IPS DF 6.9 (cell line): ENCODE measurements around the gene B3GAT1.

Experiments used
- DNase-seq: peaks from one replicate; pipeline ENCODE4 v3.0.0-alpha.2; 2013; ENCODE audit warnings: low read depth, low spot score
- H3K27ac ChIP-seq: one replicate; pipeline ENCODE4 v1.5.1; 2013; ENCODE audit warnings: low read length, control low read depth
- H3K27me3 ChIP-seq: 2 replicates; pipeline ENCODE4 v1.6.1; 2013; ENCODE audit warnings: mild to moderate bottlenecking, low read length; ENCODE audit not compliant: control insufficient read depth, insufficient read depth
- H3K36me3 ChIP-seq: 2 replicates; pipeline ENCODE4 v1.6.1; 2013; ENCODE audit warnings: low read length; ENCODE audit not compliant: control insufficient read depth, insufficient read depth
- H3K4me1 ChIP-seq: 2 replicates; pipeline ENCODE4 v1.6.1; 2013; ENCODE audit warnings: low read length; ENCODE audit not compliant: control insufficient read depth, insufficient read depth
- H3K4me3 ChIP-seq: 2 replicates; pipeline ENCODE4 v1.5.1; 2013; ENCODE audit warnings: mild to moderate bottlenecking, low read length
- H3K9me3 ChIP-seq: 2 replicates; pipeline ENCODE4 v1.6.1; 2013; ENCODE audit warnings: low read length, inconsistent platforms; ENCODE audit not compliant: control insufficient read depth, insufficient read depth
- WGBS: extraction: QIAGEN DNeasy Blood & Tissue Kit; methylation state at CpG from one replicate; pipeline ENCODE4 v1.1.7; 2013; ENCODE audit warnings: mixed read lengths, missing lambda C conversion rate; ENCODE audit not compliant: insufficient read length, insufficient coverage; 5-methylcytosine and 5-hydroxymethylcytosine counted together

B3GAT1 gene

GRCh38 chr11:134356656-134357544 lies 55.1 kb downstream of the B3GAT1 start:
- Histone ChIP-seq H3K4me1 (no peaks in the 10 kb centered on the region), H3K27me3 (no peaks in the 10 kb centered on the region), H3K27ac (no peak overlapping the region), H3K4me3 (no peak overlapping the region), H3K36me3 (peaks cover 3% of the 10 kb centered on the region; the same call in 1 of the 2 replicates), H3K9me3 (no peaks in the 10 kb centered on the region)
- DNase-seq, result no peak
- no CpG with 5 or more reads among the region's 21 CpGs for WGBS

DNA sequence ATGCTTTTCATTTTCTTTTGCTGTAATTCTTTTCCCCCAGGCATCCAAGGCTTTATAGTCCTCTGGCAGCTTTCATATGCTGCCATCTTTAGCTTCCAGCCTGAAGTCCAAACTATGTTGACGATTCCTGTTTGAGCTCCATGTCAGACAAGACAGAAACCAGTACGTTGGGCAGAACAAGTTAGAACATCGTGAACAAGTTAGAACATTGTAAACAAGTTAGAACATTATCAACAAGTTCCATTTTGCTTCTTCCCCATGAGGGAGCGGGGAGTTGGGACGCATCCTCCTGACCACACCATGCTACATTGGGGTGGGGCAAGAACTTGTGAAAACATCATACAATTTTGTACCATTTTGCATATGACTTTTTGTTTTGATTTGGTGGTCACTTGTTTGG lies 56.4 kb downstream of the B3GAT1 start:
- H3K36me3 ChIP-seq, result peaks cover 3% of the 10 kb centered on the region; the same call in 1 of the 2 replicates
- no CpG with 5 or more reads among the region's 5 CpGs for WGBS

GRCh38 chr11:134355136-134355535 lies 56.9 kb downstream of the B3GAT1 start:
- Histone ChIP-seq H3K4me1 (no peaks in the 10 kb centered on the region), H3K27ac (no peak overlapping the region), H3K27me3 (no peaks in the 10 kb centered on the region), H3K9me3 (no peaks in the 10 kb centered on the region), H3K4me3 (no peak overlapping the region), H3K36me3 (peaks cover 3% of the 10 kb centered on the region; the same call in 1 of the 2 replicates)
- no peak for DNase-seq
- no CpG with 5 or more reads among the region's 2 CpGs for WGBS

More for the DNA sequence above, 56.4 kb downstream of the B3GAT1 start:
- no peak for DNase-seq
- Histone ChIP-seq H3K27ac (no peak overlapping the region), H3K27me3 (no peaks in the 10 kb centered on the region), H3K4me3 (no peak overlapping the region), H3K9me3 (no peaks in the 10 kb centered on the region), H3K4me1 (no peaks in the 10 kb centered on the region)

DNA sequence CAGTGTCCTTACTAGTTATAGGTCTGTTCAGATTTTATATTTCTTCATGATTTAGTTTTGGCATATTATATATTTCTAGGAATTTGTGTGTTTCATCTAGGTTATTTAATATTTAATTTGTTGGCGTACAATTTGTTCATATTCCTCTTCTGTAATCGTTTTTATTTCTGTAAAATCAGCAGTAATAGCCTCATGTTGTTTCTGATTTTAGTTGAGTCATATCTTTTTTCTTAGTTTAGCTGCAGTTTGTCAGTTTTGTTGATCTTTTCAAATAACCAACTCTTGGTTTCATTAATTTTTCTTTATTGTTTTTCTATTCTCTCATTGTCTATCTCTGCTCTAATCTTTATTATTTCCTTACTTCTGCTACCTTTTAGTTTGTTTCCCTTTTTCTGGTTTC lies 59.9 kb downstream of the B3GAT1 start:
- Histone ChIP-seq H3K27ac (no peak overlapping the region), H3K9me3 (no peaks in the 10 kb centered on the region), H3K4me1 (peaks cover 2% of the 10 kb centered on the region; the same call in 1 of the 2 replicates), H3K27me3 (no peaks in the 10 kb centered on the region), H3K4me3 (no peak overlapping the region), H3K36me3 (no peaks in the 10 kb centered on the region)
- no peak for DNase-seq
- 100% methylated on average over 1 of the region's 2 CpGs for WGBS

DNA sequence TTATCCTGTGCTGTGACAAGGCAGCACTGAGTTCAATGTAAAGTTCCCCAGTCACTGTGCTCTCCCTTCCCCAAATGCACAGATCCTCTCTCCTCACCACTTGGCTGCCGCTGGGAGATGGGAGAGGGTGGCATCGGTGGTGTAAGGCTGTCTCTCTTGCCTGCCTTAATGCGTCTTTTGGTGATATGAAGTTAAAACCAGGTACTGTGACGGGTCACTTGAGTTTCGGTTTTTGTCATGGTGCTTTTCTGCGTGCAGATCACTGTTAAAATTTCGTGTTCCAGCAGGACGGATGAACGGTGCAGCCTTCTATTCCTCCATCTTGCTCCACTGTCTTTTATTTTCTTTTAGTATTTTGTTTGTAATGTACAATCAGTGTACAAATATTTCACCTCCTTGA lies 61.7 kb downstream of the B3GAT1 start:
- no CpG with 5 or more reads among the region's 9 CpGs for WGBS
- no peak for DNase-seq
- Histone ChIP-seq H3K4me3 (no peak overlapping the region), H3K27ac (no peak overlapping the region), H3K4me1 (peaks cover 2% of the 10 kb centered on the region; the same call in 1 of the 2 replicates), H3K27me3 (no peaks in the 10 kb centered on the region), H3K36me3 (no peaks in the 10 kb centered on the region), H3K9me3 (no peaks in the 10 kb centered on the region)

GRCh38 chr11:134349802-134350355 lies 62.2 kb downstream of the B3GAT1 start:
- Histone ChIP-seq H3K9me3 (no peaks in the 10 kb centered on the region), H3K27ac (no peak overlapping the region), H3K4me3 (no peak overlapping the region), H3K36me3 (no peaks in the 10 kb centered on the region), H3K27me3 (no peaks in the 10 kb centered on the region), H3K4me1 (peaks cover 2% of the 10 kb centered on the region; the same call in 1 of the 2 replicates)
- WGBS, result no CpG with 5 or more reads among the region's 10 CpGs
- no peak for DNase-seq

DNA sequence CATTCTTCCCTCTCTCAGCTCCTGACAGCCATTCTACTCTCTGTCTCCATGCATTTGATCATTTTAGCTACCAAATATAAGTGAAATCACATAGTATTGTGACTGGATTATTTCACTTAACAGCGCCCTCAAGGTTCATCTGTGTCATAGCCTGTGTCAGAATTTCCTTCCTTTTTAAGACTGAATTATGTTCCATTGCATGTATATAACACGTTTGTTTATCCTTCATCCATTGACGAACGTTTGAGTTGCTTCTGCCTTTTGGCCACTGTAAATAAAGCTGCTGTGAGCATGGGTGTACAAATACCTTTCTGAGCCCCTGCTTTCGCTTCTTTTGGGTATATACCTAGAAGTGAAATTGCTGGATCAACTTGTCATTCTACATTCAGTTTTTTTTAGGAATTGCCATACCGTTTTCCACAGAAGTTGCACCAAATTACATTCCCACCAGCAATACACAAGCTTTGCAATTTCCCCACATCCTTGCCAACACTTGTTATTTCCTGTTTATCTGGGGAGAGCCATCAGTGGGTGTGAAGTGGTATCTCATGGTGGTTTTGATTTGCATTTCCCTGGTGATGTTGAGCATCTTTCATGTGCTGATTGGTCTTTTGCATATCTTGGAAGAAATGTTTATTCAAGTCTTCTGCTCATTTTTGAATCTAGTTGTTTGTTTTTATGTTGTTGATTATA lies 62.8 kb downstream of the B3GAT1 start:
- H3K36me3 ChIP-seq, result no peaks in the 10 kb centered on the region
- no peak for DNase-seq
- WGBS, result no CpG with 5 or more reads among the region's 6 CpGs

GRCh38 chr11:134347441-134347840 lies 64.6 kb downstream of the B3GAT1 start:
- no peak overlapping the region for H3K4me3 ChIP-seq
- DNase-seq, result no peak
- no peaks in the 10 kb centered on the region for H3K36me3 ChIP-seq
- H3K27me3 ChIP-seq, result no peaks in the 10 kb centered on the region
- no CpG with 5 or more reads among the region's 10 CpGs for WGBS
- no peaks in the 10 kb centered on the region for H3K9me3 ChIP-seq
- no peak overlapping the region for H3K27ac ChIP-seq
- peaks cover 2% of the 10 kb centered on the region; the same call in 1 of the 2 replicates for H3K4me1 ChIP-seq

More for the DNA sequence above, 62.8 kb downstream of the B3GAT1 start:
- Histone ChIP-seq H3K27me3 (no peaks in the 10 kb centered on the region), H3K4me1 (peaks cover 2% of the 10 kb centered on the region; the same call in 1 of the 2 replicates), H3K9me3 (no peaks in the 10 kb centered on the region), H3K4me3 (no peak overlapping the region), H3K27ac (no peak overlapping the region)

DNA sequence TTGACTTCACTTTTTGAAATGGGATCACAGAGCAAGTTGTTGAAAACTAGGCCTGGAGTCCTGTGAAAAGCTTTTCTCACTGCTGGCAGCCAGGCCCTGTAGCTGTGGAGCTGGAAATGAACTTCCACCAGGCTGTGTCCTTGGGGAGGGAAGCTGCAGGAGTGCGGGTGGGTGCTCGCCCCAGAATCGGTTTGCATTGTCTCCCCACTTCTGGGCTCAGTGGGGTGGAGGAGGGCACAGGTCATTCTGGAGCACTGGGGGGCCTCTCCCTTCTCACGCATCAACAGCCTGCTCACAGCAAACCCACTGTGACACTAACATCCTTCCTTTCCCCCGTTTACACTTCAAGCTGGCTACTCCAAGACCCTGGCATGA lies 65.1 kb downstream of the B3GAT1 start:
- H3K4me1 ChIP-seq, result peaks cover 2% of the 10 kb centered on the region; the same call in 1 of the 2 replicates
- H3K9me3 ChIP-seq, result no peaks in the 10 kb centered on the region
- WGBS, result no CpG with 5 or more reads among the region's 5 CpGs
- no peak for DNase-seq
- no peaks in the 10 kb centered on the region for H3K36me3 ChIP-seq
- no peak overlapping the region for H3K4me3 ChIP-seq
- H3K27me3 ChIP-seq, result no peaks in the 10 kb centered on the region
- H3K27ac ChIP-seq, result no peak overlapping the region
